Measurements from ENCODE around the gene CRIP3. TPM values are rescaled to one million over a fixed set of nuclear protein-coding genes. Genes with fewer than 3 reads are reported as not detected.

Gene CRIP3
- total RNA-seq, 1 experiment from 2014 or later = 5.7 TPM

- Histone ChIP-seq H3F3A (ENCODE audit: insufficient read depth, low read depth) (no peaks in the 10 kb centered on the region), H3K79me2 (ENCODE audit: low read depth) (no peaks in the 10 kb centered on the region), H3K4me2 (no peak overlapping the region), H3K9me3 (ENCODE audit: insufficient read depth, low read depth) (no peaks in the 10 kb centered on the region), H3K27me3 (ENCODE audit: insufficient read depth, low read depth) (no peaks in the 10 kb centered on the region), H3K36me3 (ENCODE audit: low read depth) (no peaks in the 10 kb centered on the region), H2AFZ (no peak overlapping the region), H3K9me2 (ENCODE audit: insufficient read depth) (no peaks in the 10 kb centered on the region), H3K27ac (no peak overlapping the region), H4K20me1 (ENCODE audit: insufficient read depth) (no peaks in the 10 kb centered on the region), H3K4me3 (no peak overlapping the region), H3K4me1 (replicated peaks; ENCODE audit: insufficient read depth) (peaks cover 15% of the 10 kb centered on the region)
- TF ChIP-seq EZH2 (IDR thresholded peaks at IDR 0.05; ENCODE audit: low read depth) (no peak), CTCF (conservative IDR thresholded peaks at IDR 0.05) (no peak)
- CTCF ChIA-PET = no interaction called here
- BruUV-seq (replicated peaks) = no TSS peak
- intact Hi-C loops (cut with micrococcal nuclease; ENCODE audit: unreplicated experiment) = no loop called here
- POLR2A ChIA-PET (ENCODE audit: unreplicated experiment) = no interaction called here
- no peak for DNase-seq
Measured at GRCh38 chr6:43310134-43310533, 1.5 kb upstream of the CRIP3 start.

- POLR2A ChIA-PET (ENCODE audit: unreplicated experiment) = no interaction called here
- H3K36me3 ChIP-seq (ENCODE audit: low read depth) = no peaks in the 10 kb centered on the region
- no peaks in the 10 kb centered on the region for H3K79me2 ChIP-seq (ENCODE audit: low read depth)
- intact Hi-C loops (cut with micrococcal nuclease; ENCODE audit: unreplicated experiment) = loop anchor here (5.0 kb wide), 1 partner anchor 188 kb away; no protein-coding TSS in a partner anchor
- BruUV-seq (replicated peaks) = TSS peak; percentile 75
- CTCF ChIA-PET = interaction anchor here (0.6 kb wide), 2 partner anchors 9 to 195 kb away, joined by 3 to 5 read pairs; no protein-coding TSS in a partner anchor
- H4K20me1 ChIP-seq (ENCODE audit: insufficient read depth) = no peaks in the 10 kb centered on the region
- H3K4me3 ChIP-seq = peak overlapping the region; percentile 50; the same call in 1 of the 2 replicates
- peaks cover 15% of the 10 kb centered on the region for H3K4me1 ChIP-seq (replicated peaks; ENCODE audit: insufficient read depth)
- DNase-seq = no peak
- TF ChIP-seq CTCF (conservative IDR thresholded peaks at IDR 0.05) (no peak), EZH2 (IDR thresholded peaks at IDR 0.05; ENCODE audit: low read depth) (no peak)
- no peaks in the 10 kb centered on the region for H3K9me3 ChIP-seq (ENCODE audit: insufficient read depth, low read depth)
- H3K9me2 ChIP-seq (ENCODE audit: insufficient read depth) = no peaks in the 10 kb centered on the region
- H3K4me2 ChIP-seq = peak overlapping the region; percentile 78
- H3K27me3 ChIP-seq (ENCODE audit: insufficient read depth, low read depth) = no peaks in the 10 kb centered on the region
- H2AFZ ChIP-seq = peak overlapping the region; percentile 86
- no peak overlapping the region for H3K27ac ChIP-seq
- no peaks in the 10 kb centered on the region for H3F3A ChIP-seq (ENCODE audit: insufficient read depth, low read depth)
Measured at GRCh38 chr6:43308990-43309477, 408 bp upstream of the CRIP3 start.

- 0 out of 2 replicates have a peak overlapping the region, but pooled peaks have one; percentile 78 for H3K4me2 ChIP-seq
- H3K79me2 ChIP-seq (ENCODE audit: low read depth) = no peaks in the 10 kb centered on the region
- peaks cover 15% of the 10 kb centered on the region for H3K4me1 ChIP-seq (replicated peaks; ENCODE audit: insufficient read depth)
- no peaks in the 10 kb centered on the region for H4K20me1 ChIP-seq (ENCODE audit: insufficient read depth)
- intact Hi-C loops (cut with micrococcal nuclease; ENCODE audit: unreplicated experiment) = loop anchor here (5.0 kb wide), 1 partner anchor 190 kb away; no protein-coding TSS in a partner anchor
- H3K9me3 ChIP-seq (ENCODE audit: insufficient read depth, low read depth) = no peaks in the 10 kb centered on the region
- no peaks in the 10 kb centered on the region for H3K9me2 ChIP-seq (ENCODE audit: insufficient read depth)
- CTCF ChIA-PET = interaction anchor here (0.6 to 0.7 kb wide), 4 partner anchors 27 to 151 kb away, joined by 3 to 9 read pairs (median 3); no protein-coding TSS in a partner anchor
- TF ChIP-seq EZH2 (IDR thresholded peaks at IDR 0.05; ENCODE audit: low read depth) = no peak
- TF ChIP-seq CTCF (conservative IDR thresholded peaks at IDR 0.05) = no peak
- H3K4me3 ChIP-seq = no peak overlapping the region
- H3K27ac ChIP-seq = no peak overlapping the region
- no TSS peak for BruUV-seq (replicated peaks)
- POLR2A ChIA-PET (ENCODE audit: unreplicated experiment) = interaction anchor here (0.7 kb wide), 1 partner anchor 211 kb away, joined by 5 read pairs; no protein-coding TSS in a partner anchor
- H3F3A ChIP-seq (ENCODE audit: insufficient read depth, low read depth) = no peaks in the 10 kb centered on the region
- no peak overlapping the region for H2AFZ ChIP-seq
- no peak for DNase-seq
- no peaks in the 10 kb centered on the region for H3K36me3 ChIP-seq (ENCODE audit: low read depth)
- no peaks in the 10 kb centered on the region for H3K27me3 ChIP-seq (ENCODE audit: insufficient read depth, low read depth)
Measured at GRCh38 chr6:43307451-43308100, 1.1 kb downstream of the CRIP3 start.

Data from PC-9 (cell line).